Neural progenitor cell (in vitro differentiated cells): ENCODE measurements around the gene PSMB7. TPM values are rescaled to one million over a fixed set of nuclear protein-coding genes. Genes with fewer than 3 reads are reported as not detected.
A peak's percentile ranks its signal among the peaks of the same experiment; 100 is the strongest.

ENCODE experiments used
- DNase-seq: peaks from one replicate; pipeline ENCODE4 v3.0.0-alpha.2; 2016; ENCODE audit warnings: low spot score
- H2AFZ ChIP-seq: fragments of 200-600 bp; sonication (generic); replicated peaks from 2 replicates; pipeline ENCODE4 v1.6.1; 2016; ENCODE audit warnings: antibody characterized with exemption
- H3F3A ChIP-seq: fragments of 200-600 bp; sonication (generic); 2 replicates; pipeline ENCODE4 v1.6.1; 2016; ENCODE audit warnings: antibody characterized with exemption, low read depth
- H3K27ac ChIP-seq: fragments of 200-600 bp; sonication (generic); 2 replicates; pipeline ENCODE4 v1.5.1; 2016; ENCODE audit warnings: mild to moderate bottlenecking
- H3K27me3 ChIP-seq: fragments of 200-600 bp; sonication (generic); 2 replicates; pipeline ENCODE4 v1.6.1; 2016; ENCODE audit warnings: mild to moderate bottlenecking, moderate library complexity
- H3K36me3 ChIP-seq: fragments of 200-600 bp; sonication (generic); 2 replicates; pipeline ENCODE4 v1.5.1; 2016
- H3K4me1 ChIP-seq: fragments of 200-600 bp; sonication (generic); 2 replicates; pipeline ENCODE4 v1.6.1; 2016; ENCODE audit warnings: mixed run types
- H3K4me2 ChIP-seq: fragments of 200-600 bp; sonication (generic); 2 replicates; pipeline ENCODE4 v1.6.1; 2016
- H3K4me3 ChIP-seq: fragments of 200-600 bp; sonication (generic); 2 replicates; pipeline ENCODE4 v1.5.1; 2016
- H3K79me2 ChIP-seq: fragments of 200-600 bp; sonication (generic); 2 replicates; pipeline ENCODE4 v1.6.1; 2016; ENCODE audit warnings: low read depth
- H3K9ac ChIP-seq: fragments of 200-600 bp; sonication (generic); 2 replicates; pipeline ENCODE4 v1.6.1; 2016
- H3K9me3 ChIP-seq: fragments of 200-600 bp; sonication (generic); 2 replicates; pipeline ENCODE4 v1.5.1; 2016; ENCODE audit warnings: low read depth
- H4K20me1 ChIP-seq: fragments of 200-600 bp; sonication (generic); 2 replicates; pipeline ENCODE4 v1.6.1; 2016; ENCODE audit warnings: low read depth
- H3K27ac Mint-ChIP-seq: 3 replicates; pipeline ENCODE4 v1.8.0; 2021; ENCODE audit warnings: mixed read lengths
- H3K27me3 Mint-ChIP-seq: 2 replicates; pipeline ENCODE4 v1.8.0; 2022; ENCODE audit warnings: low read depth, mild to moderate bottlenecking, inconsistent platforms, moderate library complexity, mixed read lengths; ENCODE audit not compliant: insufficient read depth
- H3K36me3 Mint-ChIP-seq: 3 replicates; pipeline ENCODE4 v1.8.0; 2021; ENCODE audit warnings: mixed read lengths
- H3K4me1 Mint-ChIP-seq: 3 replicates; pipeline ENCODE4 v1.8.0; 2021; ENCODE audit warnings: mixed read lengths
- H3K4me3 Mint-ChIP-seq: 3 replicates; pipeline ENCODE4 v1.8.0; 2021; ENCODE audit warnings: mild to moderate bottlenecking, moderate library complexity, mixed read lengths
- H3K9me3 Mint-ChIP-seq: 3 replicates; pipeline ENCODE4 v1.8.0; 2020; ENCODE audit warnings: mixed read lengths
- CTCF ChIP-seq: fragments of 200-600 bp; sonication (generic); IDR thresholded peaks from 2 replicates; pipeline ENCODE4 v1.5.1; 2017; ENCODE audit warnings: antibody characterized with exemption, mild to moderate bottlenecking
- EZH2 ChIP-seq: fragments of 200-600 bp; sonication (generic); IDR thresholded peaks from 2 replicates; pipeline ENCODE4 v1.6.1; 2017; ENCODE audit warnings: antibody characterized with exemption, mild to moderate bottlenecking, moderate library complexity
- EZH2phosphoT487 ChIP-seq: fragments of 200-600 bp; sonication (generic); IDR thresholded peaks from 2 replicates; pipeline ENCODE4 v1.6.1; 2017; ENCODE audit warnings: antibody characterized with exemption
- total RNA-seq: library from RNA; depleted of rRNA; stranded (reverse); fragments of >200 nt; gene quantifications from 2 replicates; pipeline ENCODE4 v1.2.3, GENCODE V29; 2015; ENCODE audit warnings: low replicate concordance

PSMB7 gene
- total RNA-seq, 1 donor from 2014 or later: 249 TPM

- Mint-ChIP-seq H3K4me3 (no peak overlapping the region), H3K4me1 (peaks cover 50% of the 10 kb centered on the region), H3K27ac (no peak overlapping the region), H3K36me3 (peaks cover 2% of the 10 kb centered on the region), H3K27me3 (peaks cover 3% of the 10 kb centered on the region), H3K9me3 (no peaks in the 10 kb centered on the region)
- Histone ChIP-seq H3K4me3 (no peak overlapping the region), H3K4me2 (no peak overlapping the region), H3K27ac (peak overlapping the region; percentile 38), H3K79me2 (peaks cover 95% of the 10 kb centered on the region), H3K27me3 (no peaks in the 10 kb centered on the region), H3K36me3 (no peaks in the 10 kb centered on the region), H3F3A (peaks cover 37% of the 10 kb centered on the region), H3K4me1 (peaks cover 56% of the 10 kb centered on the region), H3K9me3 (no peaks in the 10 kb centered on the region), H4K20me1 (peaks cover 62% of the 10 kb centered on the region), H2AFZ (no peak overlapping the region), H3K9ac (no peak overlapping the region)
- no peak for TF ChIP-seq EZH2
- no peak for TF ChIP-seq CTCF
- TF ChIP-seq EZH2phosphoT487: no peak
- no peak for DNase-seq
Measured at GRCh38 chr9:124394167-124394566, 21.1 kb downstream of the PSMB7 start.

GRCh38 chr9:124392871-124393460 is 22.3 kb downstream of the PSMB7 start:
- Histone ChIP-seq H3K9ac (no peak overlapping the region), H3K4me3 (no peak overlapping the region), H3K27me3 (no peaks in the 10 kb centered on the region), H3F3A (peaks cover 25% of the 10 kb centered on the region), H3K27ac (no peak overlapping the region), H3K79me2 (peaks cover 99% of the 10 kb centered on the region), H3K4me1 (peaks cover 44% of the 10 kb centered on the region), H3K4me2 (peak overlapping the region; percentile 19), H4K20me1 (peaks cover 61% of the 10 kb centered on the region), H3K36me3 (no peaks in the 10 kb centered on the region), H3K9me3 (no peaks in the 10 kb centered on the region), H2AFZ (no peak overlapping the region)
- H3K9me3 Mint-ChIP-seq: no peaks in the 10 kb centered on the region
- peaks cover 3% of the 10 kb centered on the region for H3K27me3 Mint-ChIP-seq
- H3K4me3 Mint-ChIP-seq: peak overlapping the region; percentile 49
- H3K27ac Mint-ChIP-seq: no peak overlapping the region
- peaks cover 2% of the 10 kb centered on the region for H3K36me3 Mint-ChIP-seq
- no peak for TF ChIP-seq EZH2
- TF ChIP-seq EZH2phosphoT487: no peak
- TF ChIP-seq CTCF: peak; percentile 64
- H3K4me1 Mint-ChIP-seq: peaks cover 44% of the 10 kb centered on the region
- DNase-seq: peak; percentile 74

GRCh38 chr9:124392254-124392870 is 22.9 kb downstream of the PSMB7 start:
- H3K9ac ChIP-seq: no peak overlapping the region
- no peak overlapping the region for H3K4me3 Mint-ChIP-seq
- H3K27me3 Mint-ChIP-seq: peaks cover 3% of the 10 kb centered on the region
- no peak overlapping the region for H3K4me2 ChIP-seq
- H3K4me1 ChIP-seq: peaks cover 38% of the 10 kb centered on the region
- peaks cover 19% of the 10 kb centered on the region for H3F3A ChIP-seq
- no peak overlapping the region for H3K4me3 ChIP-seq
- no peaks in the 10 kb centered on the region for H3K9me3 ChIP-seq
- H2AFZ ChIP-seq: no peak overlapping the region
- no peaks in the 10 kb centered on the region for H3K27me3 ChIP-seq
- DNase-seq: no peak
- H3K36me3 ChIP-seq: no peaks in the 10 kb centered on the region
- TF ChIP-seq EZH2 (no peak), EZH2phosphoT487 (no peak), CTCF (no peak)
- no peak overlapping the region for H3K27ac Mint-ChIP-seq
- no peaks in the 10 kb centered on the region for H3K9me3 Mint-ChIP-seq
- H3K79me2 ChIP-seq: peaks cover 99% of the 10 kb centered on the region
- H3K4me1 Mint-ChIP-seq: peaks cover 44% of the 10 kb centered on the region
- H3K36me3 Mint-ChIP-seq: peaks cover 2% of the 10 kb centered on the region
- peaks cover 67% of the 10 kb centered on the region for H4K20me1 ChIP-seq
- H3K27ac ChIP-seq: no peak overlapping the region
